Nephron (organoid): ENCODE data around the gene NAGLU.

Source experiments
- H3K27ac Mint-ChIP-seq, 3 experiments: 2 replicates each; pipeline ENCODE4 v1.8.0; 2020; ENCODE audit warnings: mixed read lengths in 3 of 3, mild to moderate bottlenecking in 2 of 3, moderate library complexity in 1 of 3
- H3K27me3 Mint-ChIP-seq: 2 replicates; pipeline ENCODE4 v1.8.0; 2021; ENCODE audit warnings: low read depth, mild to moderate bottlenecking, moderate library complexity, mixed read lengths
- H3K36me3 Mint-ChIP-seq: 2 replicates; pipeline ENCODE4 v1.8.0; 2020; ENCODE audit warnings: low read depth, mixed read lengths
- H3K4me1 Mint-ChIP-seq: 2 replicates; pipeline ENCODE4 v1.8.0; 2020; ENCODE audit warnings: mixed read lengths
- H3K4me3 Mint-ChIP-seq, 3 experiments: 2 replicates each; pipeline ENCODE4 v1.8.0; 2020; ENCODE audit warnings: mild to moderate bottlenecking in 3 of 3, mixed read lengths in 3 of 3, moderate library complexity in 2 of 3
- H3K9me3 Mint-ChIP-seq: 2 replicates; pipeline ENCODE4 v1.8.0; 2020; ENCODE audit warnings: mixed read lengths
- TF ChIP-seq, protein P1 (sequence below), 3 experiments: fragments of 200-600 bp; sonication (generic); IDR thresholded peaks; one replicate each; pipeline ENCODE4 v1.5.0; 2021; ENCODE audit warnings: antibody characterized with exemption in 3 of 3; ENCODE audit not compliant: unreplicated experiment in 3 of 3

The NAGLU gene

DNA sequence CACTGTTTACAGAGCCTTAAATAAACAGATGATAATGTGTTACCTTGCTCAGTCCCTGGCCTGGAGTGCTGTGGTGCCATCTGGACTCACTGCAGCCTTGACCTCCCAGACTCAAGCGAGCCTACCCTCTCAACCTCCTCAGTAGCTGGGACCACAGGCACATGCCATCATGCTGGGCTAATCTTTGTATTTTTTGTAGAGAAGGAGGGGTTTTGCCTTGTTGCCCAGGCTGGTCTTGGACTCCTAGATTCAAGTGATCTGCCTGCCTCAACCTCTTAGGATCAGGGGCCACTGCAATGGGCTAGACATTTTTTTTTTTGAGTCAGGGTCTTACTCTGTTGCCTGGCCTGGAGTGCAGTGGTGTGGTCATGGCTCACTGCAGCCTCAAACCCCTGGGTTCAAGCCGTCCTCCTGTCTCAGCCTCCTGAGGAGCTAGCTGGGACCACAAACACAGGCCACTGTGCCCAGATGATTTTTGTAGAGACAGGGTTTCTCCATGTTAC is 5.0 kb upstream of the NAGLU start:
- Mint-ChIP-seq H3K36me3 (no peaks in the 10 kb centered on the region), H3K27ac (no peak overlapping the region), H3K4me3 (peak overlapping the region in 1 of 3 experiments; percentile 78), H3K27me3 (no peaks in the 10 kb centered on the region), H3K9me3 (no peaks in the 10 kb centered on the region), H3K4me1 (peaks cover 26% of the 10 kb centered on the region)
- TF ChIP-seq, protein P1, sequence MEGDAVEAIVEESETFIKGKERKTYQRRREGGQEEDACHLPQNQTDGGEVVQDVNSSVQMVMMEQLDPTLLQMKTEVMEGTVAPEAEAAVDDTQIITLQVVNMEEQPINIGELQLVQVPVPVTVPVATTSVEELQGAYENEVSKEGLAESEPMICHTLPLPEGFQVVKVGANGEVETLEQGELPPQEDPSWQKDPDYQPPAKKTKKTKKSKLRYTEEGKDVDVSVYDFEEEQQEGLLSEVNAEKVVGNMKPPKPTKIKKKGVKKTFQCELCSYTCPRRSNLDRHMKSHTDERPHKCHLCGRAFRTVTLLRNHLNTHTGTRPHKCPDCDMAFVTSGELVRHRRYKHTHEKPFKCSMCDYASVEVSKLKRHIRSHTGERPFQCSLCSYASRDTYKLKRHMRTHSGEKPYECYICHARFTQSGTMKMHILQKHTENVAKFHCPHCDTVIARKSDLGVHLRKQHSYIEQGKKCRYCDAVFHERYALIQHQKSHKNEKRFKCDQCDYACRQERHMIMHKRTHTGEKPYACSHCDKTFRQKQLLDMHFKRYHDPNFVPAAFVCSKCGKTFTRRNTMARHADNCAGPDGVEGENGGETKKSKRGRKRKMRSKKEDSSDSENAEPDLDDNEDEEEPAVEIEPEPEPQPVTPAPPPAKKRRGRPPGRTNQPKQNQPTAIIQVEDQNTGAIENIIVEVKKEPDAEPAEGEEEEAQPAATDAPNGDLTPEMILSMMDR (IDR thresholded peaks at IDR 0.05; ENCODE audit: unreplicated experiment in 3 of 3): no peak

DNA sequence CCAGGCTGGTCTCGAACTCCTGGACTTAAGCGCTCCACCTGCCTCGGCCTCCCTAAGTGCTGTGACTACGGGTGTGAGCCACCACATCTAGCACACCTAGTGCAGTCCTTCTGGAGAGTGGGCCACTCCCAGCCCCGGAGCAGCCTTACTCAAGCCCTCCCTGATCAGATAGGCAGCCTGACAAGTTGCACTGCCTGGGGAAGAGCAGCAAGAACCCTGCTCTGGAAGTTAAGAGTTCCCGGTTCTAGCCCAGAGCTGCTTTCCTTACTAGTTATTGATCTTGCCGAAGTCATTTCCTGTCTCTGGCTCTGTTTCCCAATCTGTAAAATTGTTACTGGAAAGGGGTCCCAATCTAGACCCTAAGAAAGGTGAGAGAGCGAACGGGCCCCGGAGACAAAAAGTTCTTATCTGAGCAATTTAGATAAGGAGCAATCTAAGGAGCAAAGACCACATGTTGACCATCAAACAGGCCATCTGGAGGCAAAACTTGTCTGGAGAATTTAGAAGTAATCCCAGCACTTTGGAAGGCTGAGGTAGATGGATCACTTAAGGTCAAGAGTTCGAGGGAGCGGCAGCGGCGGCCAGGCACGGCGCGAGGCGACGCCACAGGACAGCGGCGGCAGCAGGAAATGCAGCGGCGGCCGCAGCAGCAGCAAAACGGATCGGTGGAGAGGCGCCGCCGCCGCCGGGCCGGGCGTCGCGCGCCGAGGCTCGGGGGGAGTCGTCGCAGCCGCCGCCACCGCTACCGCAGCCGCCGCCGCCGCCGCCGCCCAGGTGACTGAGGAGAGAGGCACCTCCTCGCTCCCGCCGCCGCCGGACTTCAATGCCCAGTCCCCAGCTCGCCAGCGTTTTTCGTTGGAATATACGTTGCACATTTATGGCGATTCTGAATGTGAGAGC is 4.3 kb upstream of the NAGLU start:
- peaks cover 26% of the 10 kb centered on the region for H3K4me1 Mint-ChIP-seq
- no peaks in the 10 kb centered on the region for H3K27me3 Mint-ChIP-seq
- H3K27ac Mint-ChIP-seq: peak overlapping the region; percentile 32 to 85 (median 39)
- H3K9me3 Mint-ChIP-seq: no peaks in the 10 kb centered on the region
- TF ChIP-seq, protein P1 (IDR thresholded peaks at IDR 0.05; ENCODE audit: unreplicated experiment in 3 of 3): peak; percentile 38 to 52 (median 48)
- no peaks in the 10 kb centered on the region for H3K36me3 Mint-ChIP-seq
- peak overlapping the region; percentile 78 to 86 (median 83) for H3K4me3 Mint-ChIP-seq

DNA sequence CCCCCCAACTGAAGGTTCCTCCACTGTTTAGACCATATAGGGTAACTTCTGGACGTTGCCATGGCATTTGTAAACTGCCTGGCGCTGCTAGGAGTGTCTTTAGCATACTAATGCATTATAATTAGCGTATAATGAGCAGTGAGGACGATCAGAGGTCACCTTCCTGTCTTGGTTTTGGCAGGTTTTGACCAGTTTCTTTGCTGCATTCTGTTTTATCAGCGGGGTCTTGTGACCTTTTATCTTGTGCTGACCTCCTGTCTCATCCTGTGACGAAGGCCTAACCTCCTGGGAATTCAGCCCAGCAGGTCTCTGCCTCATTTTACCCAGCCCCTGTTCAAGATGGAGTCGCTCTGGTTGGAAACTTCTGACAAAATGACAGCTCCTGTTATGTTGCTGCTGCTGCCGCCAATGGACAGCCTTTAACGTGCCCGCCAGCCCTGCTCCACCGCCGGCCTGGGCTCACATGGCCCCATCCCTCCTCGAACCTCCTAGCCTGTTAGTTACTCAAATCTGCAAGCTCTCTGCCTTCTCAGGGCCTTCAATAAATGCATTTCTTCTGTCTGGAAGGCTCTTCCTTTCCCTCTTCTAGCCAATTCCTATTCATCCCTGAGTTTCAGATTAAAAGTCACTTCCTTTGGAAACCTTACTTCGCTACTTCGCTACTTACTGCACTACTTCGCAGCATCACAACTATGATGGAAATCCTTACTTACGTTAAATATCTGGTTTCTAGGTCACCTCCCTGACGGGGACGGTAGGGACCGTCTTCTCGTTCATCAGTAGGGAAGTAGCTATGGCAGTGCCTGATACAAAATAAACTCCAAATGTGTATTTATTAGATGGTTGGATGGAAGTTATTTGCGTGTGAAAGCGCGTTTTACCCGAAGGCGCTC is 640 bp upstream of the NAGLU start:
- peak overlapping the region; percentile 72 to 89 (median 86) for H3K4me3 Mint-ChIP-seq
- H3K9me3 Mint-ChIP-seq: no peaks in the 10 kb centered on the region
- no peaks in the 10 kb centered on the region for H3K27me3 Mint-ChIP-seq
- TF ChIP-seq, protein P1 (IDR thresholded peaks at IDR 0.05; ENCODE audit: unreplicated experiment in 3 of 3): no peak
- peaks cover 31% of the 10 kb centered on the region for H3K4me1 Mint-ChIP-seq
- peak overlapping the region; percentile 75 to 92 (median 78) for H3K27ac Mint-ChIP-seq
- peaks cover 10% of the 10 kb centered on the region for H3K36me3 Mint-ChIP-seq

DNA sequence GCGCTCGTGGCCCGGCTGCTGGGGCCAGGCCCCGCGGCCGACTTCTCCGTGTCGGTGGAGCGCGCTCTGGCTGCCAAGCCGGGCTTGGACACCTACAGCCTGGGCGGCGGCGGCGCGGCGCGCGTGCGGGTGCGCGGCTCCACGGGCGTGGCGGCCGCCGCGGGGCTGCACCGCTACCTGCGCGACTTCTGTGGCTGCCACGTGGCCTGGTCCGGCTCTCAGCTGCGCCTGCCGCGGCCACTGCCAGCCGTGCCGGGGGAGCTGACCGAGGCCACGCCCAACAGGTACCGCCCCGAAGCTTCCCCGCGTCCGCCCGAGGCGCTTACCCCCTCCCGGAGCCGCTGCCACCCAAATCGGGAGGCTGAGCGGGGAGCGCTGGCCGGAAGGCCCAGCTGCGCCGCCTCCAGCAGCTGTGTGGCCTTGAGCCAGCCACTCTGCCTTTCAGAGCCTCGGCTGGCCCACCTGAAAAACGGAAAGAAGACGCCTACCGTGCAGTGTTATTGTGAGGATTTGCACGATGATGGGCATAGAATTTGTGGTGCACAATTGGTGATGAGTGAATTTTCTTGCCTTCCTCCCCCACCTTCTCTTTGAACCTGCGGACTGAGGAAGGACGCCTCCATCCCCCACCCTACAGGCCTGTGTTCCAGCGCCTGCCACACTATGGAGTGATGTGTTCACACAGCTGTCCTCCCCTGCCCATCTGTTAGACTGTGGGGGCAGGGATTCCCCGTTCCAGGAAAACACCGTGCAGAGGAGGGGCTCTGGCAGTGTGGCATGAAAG is 523 bp downstream of the NAGLU start:
- Mint-ChIP-seq H3K27me3 (no peaks in the 10 kb centered on the region), H3K4me3 (peak overlapping the region; percentile 88 to 95 (median 95)), H3K27ac (peak overlapping the region; percentile 83 to 97 (median 97)), H3K4me1 (peaks cover 29% of the 10 kb centered on the region), H3K36me3 (peaks cover 14% of the 10 kb centered on the region), H3K9me3 (no peaks in the 10 kb centered on the region)
- TF ChIP-seq, protein P1 (IDR thresholded peaks at IDR 0.05; ENCODE audit: unreplicated experiment in 3 of 3): no peak

DNA sequence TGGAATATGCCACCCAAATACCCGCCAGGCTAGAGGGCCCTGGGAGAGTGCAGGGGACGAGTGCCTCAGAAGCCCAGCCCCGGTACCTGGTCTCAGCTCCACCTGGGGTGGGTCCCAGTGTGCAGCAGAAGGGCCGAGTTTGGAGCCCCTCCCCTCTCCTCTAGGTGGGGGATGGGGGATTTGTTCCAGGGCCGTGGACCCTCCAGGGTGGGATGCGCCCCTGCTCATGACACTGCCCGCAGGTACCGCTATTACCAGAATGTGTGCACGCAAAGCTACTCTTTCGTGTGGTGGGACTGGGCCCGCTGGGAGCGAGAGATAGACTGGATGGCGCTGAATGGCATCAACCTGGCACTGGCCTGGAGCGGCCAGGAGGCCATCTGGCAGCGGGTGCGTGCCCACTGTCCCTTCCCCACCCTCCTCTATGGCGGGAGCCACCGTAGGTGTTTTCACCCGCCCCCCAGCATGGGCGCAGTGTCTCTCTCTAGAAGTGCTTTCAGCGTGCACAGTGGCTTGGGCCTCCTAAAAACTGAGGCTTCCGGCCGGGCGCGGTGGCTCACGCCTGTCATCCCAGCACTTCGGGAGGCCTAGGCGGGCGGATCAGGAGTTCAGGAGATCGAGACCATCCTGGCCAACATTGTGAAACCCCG is 1.2 kb downstream of the NAGLU start:
- Mint-ChIP-seq H3K4me3 (peak overlapping the region; percentile 88 to 95 (median 95)), H3K36me3 (peaks cover 14% of the 10 kb centered on the region), H3K27me3 (no peaks in the 10 kb centered on the region), H3K4me1 (peaks cover 27% of the 10 kb centered on the region), H3K27ac (peak overlapping the region; percentile 83 to 97 (median 97)), H3K9me3 (no peaks in the 10 kb centered on the region)
- TF ChIP-seq, protein P1 (IDR thresholded peaks at IDR 0.05; ENCODE audit: unreplicated experiment in 3 of 3): no peak
